ENCODE data around the gene PRDM11. TPM values are rescaled to one million over a fixed set of nuclear protein-coding genes. Genes with fewer than 3 reads are reported as not detected.

The PRDM11 gene
- total RNA-seq, 2 donors from 2014 or later, result 1.2 to 2.0 TPM

DNA sequence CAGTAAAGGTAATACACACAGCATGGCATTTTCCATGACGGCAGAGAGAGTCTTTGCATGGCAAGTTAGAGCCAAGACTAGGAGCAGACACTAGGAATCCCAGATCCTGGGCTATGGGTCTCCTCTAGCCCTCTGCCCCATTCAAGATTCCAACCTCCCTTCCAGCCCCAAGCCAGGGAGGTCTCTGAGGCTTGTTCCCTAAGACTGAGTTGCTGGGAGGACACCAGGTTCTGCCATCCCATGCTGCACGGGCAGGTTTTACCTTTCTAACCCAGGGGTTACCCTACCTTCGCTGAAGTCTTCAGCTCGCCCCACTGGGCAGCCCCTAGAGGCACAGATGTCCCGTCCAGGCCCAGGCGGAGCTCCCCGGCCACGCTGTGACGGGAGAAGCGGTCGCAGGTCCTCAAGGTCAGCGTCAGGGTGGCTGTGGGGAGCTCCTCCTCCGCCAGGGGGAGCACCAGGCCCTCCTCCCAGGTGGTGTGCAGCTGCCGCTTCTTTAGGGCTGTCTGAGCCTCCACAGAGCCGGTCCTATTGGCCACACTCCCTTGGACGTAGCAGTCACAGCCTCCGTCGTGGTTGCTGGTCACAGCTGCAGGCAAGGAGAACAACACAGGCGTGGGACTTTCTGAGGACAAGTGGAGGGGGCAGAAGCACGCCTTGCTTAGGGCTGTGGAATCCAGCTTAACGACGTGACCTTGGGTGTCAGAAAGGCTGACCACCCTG, 105.9 kb downstream of the PRDM11 start:
- peaks cover 17% of the 10 kb centered on the region for H3K27me3 Mint-ChIP-seq (ENCODE audit: low read depth)
- H3K36me3 Mint-ChIP-seq (ENCODE audit: insufficient read depth in 2 of 2), result no peaks in the 10 kb centered on the region
- no peaks in the 10 kb centered on the region for H3K9me3 Mint-ChIP-seq
- peak; percentile 38 to 42 for DNase-seq
- H3K27ac Mint-ChIP-seq, result no peak overlapping the region
- peak; percentile 43 to 54 for ATAC-seq (replicated peaks in 1 of 2)
- no peak overlapping the region for H3K4me3 Mint-ChIP-seq
- no peaks in the 10 kb centered on the region for H3K4me1 Mint-ChIP-seq (ENCODE audit: low read depth)

GRCh38 chr11:45252877-45253276, 106.4 kb downstream of the PRDM11 start:
- Mint-ChIP-seq H3K4me1 (ENCODE audit: low read depth) (no peaks in the 10 kb centered on the region), H3K9me3 (no peaks in the 10 kb centered on the region), H3K36me3 (ENCODE audit: insufficient read depth in 2 of 2) (no peaks in the 10 kb centered on the region), H3K27me3 (ENCODE audit: low read depth) (peaks cover 17% of the 10 kb centered on the region), H3K27ac (no peak overlapping the region), H3K4me3 (no peak overlapping the region)
- ATAC-seq (replicated peaks in 1 of 2) (no peak), DNase-seq (no peak)

DNA sequence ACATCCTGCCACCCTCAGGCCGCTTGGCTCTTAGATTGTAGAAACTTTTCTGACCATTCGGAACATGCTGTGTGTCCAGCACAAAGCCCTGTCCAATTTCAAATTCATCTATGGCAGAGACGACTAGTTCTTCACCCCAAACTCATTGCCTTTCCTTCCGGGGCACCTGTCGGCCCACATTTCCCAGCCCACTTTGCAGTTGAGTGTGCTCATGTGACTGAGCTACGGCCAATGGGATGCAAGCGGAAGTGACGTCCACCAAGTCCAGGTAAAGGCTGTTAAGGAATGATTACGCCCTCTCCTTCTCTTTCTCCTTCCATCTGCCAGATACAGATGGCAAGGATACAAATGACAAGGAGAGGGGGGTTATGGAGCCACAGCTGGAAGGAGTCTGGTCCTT, 107.2 kb downstream of the PRDM11 start:
- DNase-seq (no peak), ATAC-seq (replicated peaks in 1 of 2) (no peak)
- peaks cover 17% of the 10 kb centered on the region for H3K27me3 Mint-ChIP-seq (ENCODE audit: low read depth)
- no peaks in the 10 kb centered on the region for H3K4me1 Mint-ChIP-seq (ENCODE audit: low read depth)
- H3K27ac Mint-ChIP-seq, result no peak overlapping the region
- no peaks in the 10 kb centered on the region for H3K9me3 Mint-ChIP-seq
- H3K36me3 Mint-ChIP-seq (ENCODE audit: insufficient read depth in 2 of 2), result no peaks in the 10 kb centered on the region
- no peak overlapping the region for H3K4me3 Mint-ChIP-seq

- ATAC-seq (replicated peaks in 1 of 2), result no peak
- Mint-ChIP-seq H3K27ac (no peak overlapping the region), H3K9me3 (no peaks in the 10 kb centered on the region), H3K36me3 (ENCODE audit: insufficient read depth in 2 of 2) (no peaks in the 10 kb centered on the region), H3K27me3 (ENCODE audit: low read depth) (peaks cover 14% of the 10 kb centered on the region), H3K4me3 (no peak overlapping the region), H3K4me1 (ENCODE audit: low read depth) (no peaks in the 10 kb centered on the region)
- DNase-seq, result no peak
These were observed 107.6 kb downstream of the PRDM11 start for GRCh38 chr11:45254070-45254469.

GRCh38 chr11:45258982-45259530, 112.6 kb downstream of the PRDM11 start:
- Mint-ChIP-seq H3K4me3 (no peak overlapping the region), H3K27ac (no peak overlapping the region), H3K36me3 (ENCODE audit: insufficient read depth in 2 of 2) (no peaks in the 10 kb centered on the region), H3K27me3 (ENCODE audit: low read depth) (peaks cover 17% of the 10 kb centered on the region), H3K4me1 (ENCODE audit: low read depth) (no peaks in the 10 kb centered on the region), H3K9me3 (no peaks in the 10 kb centered on the region)
- ATAC-seq (replicated peaks in 1 of 2), result no peak
- DNase-seq, result no peak

DNA sequence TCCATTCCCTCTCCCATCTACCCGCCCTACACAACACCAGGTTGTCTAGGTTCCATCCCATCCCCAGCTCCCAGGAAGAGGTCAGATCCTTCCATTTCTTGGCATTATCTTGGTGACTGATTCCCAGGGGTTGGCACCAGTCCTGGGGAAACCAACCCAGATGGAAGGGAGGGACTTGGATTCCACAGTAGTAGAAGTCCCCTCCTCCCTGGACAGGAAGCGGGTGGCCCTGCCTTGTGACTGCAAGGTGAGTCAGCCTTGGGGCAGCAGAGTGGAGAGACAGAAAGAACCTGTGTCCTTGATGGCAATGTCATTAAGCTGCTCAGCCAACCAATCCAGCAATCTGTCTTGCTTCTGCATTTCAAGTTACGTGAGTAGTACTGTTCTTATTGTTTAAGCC, 113.2 kb downstream of the PRDM11 start:
- H3K27ac Mint-ChIP-seq, result no peak overlapping the region
- no peak overlapping the region for H3K4me3 Mint-ChIP-seq
- H3K4me1 Mint-ChIP-seq (ENCODE audit: low read depth), result no peaks in the 10 kb centered on the region
- ATAC-seq (replicated peaks in 1 of 2), result no peak
- no peak for DNase-seq
- peaks cover 17% of the 10 kb centered on the region for H3K27me3 Mint-ChIP-seq (ENCODE audit: low read depth)
- no peaks in the 10 kb centered on the region for H3K36me3 Mint-ChIP-seq (ENCODE audit: insufficient read depth in 2 of 2)
- H3K9me3 Mint-ChIP-seq, result no peaks in the 10 kb centered on the region

DNA sequence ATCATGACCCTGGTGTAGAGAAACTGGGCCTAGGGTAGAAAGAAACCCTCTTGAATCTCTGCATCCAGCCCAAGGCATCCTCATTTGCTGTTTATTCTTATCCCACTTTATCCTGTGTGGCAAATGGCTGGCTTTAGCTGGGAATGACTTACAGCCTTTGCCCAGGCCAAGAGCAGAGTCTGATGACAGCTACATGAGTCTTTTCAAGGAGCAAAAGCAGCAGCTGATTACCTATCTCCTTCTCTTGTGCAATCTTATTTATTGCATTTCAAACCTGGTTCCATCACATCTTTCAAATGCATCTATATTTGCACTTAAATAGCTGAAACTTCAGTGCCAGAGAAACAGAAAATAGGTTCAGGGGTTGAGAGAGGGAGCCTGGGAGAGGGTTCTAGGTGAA, 113.6 kb downstream of the PRDM11 start:
- Mint-ChIP-seq H3K9me3 (no peaks in the 10 kb centered on the region), H3K27me3 (ENCODE audit: low read depth) (peaks cover 17% of the 10 kb centered on the region), H3K4me3 (no peak overlapping the region), H3K4me1 (ENCODE audit: low read depth) (no peaks in the 10 kb centered on the region), H3K27ac (no peak overlapping the region), H3K36me3 (ENCODE audit: insufficient read depth in 2 of 2) (no peaks in the 10 kb centered on the region)
- DNase-seq, result no peak
- no peak for ATAC-seq (replicated peaks in 1 of 2)

- H3K4me3 Mint-ChIP-seq, result no peak overlapping the region
- H3K27ac Mint-ChIP-seq, result no peak overlapping the region
- no peak for DNase-seq
- no peaks in the 10 kb centered on the region for H3K9me3 Mint-ChIP-seq
- H3K36me3 Mint-ChIP-seq (ENCODE audit: insufficient read depth in 2 of 2), result no peaks in the 10 kb centered on the region
- no peak for ATAC-seq (replicated peaks in 1 of 2)
- no peaks in the 10 kb centered on the region for H3K4me1 Mint-ChIP-seq (ENCODE audit: low read depth)
- H3K27me3 Mint-ChIP-seq (ENCODE audit: low read depth), result peaks cover 8% of the 10 kb centered on the region
These were observed 116.5 kb downstream of the PRDM11 start for GRCh38 chr11:45262900-45263299.

- ATAC-seq (replicated peaks in 1 of 2), result no peak
- Mint-ChIP-seq H3K4me3 (no peak overlapping the region), H3K27ac (no peak overlapping the region), H3K27me3 (ENCODE audit: low read depth) (peaks cover 13% of the 10 kb centered on the region), H3K36me3 (ENCODE audit: insufficient read depth in 2 of 2) (no peaks in the 10 kb centered on the region), H3K9me3 (no peaks in the 10 kb centered on the region), H3K4me1 (ENCODE audit: low read depth) (no peaks in the 10 kb centered on the region)
- DNase-seq, result no peak
These were observed 117.3 kb downstream of the PRDM11 start for GRCh38 chr11:45263773-45264172.

GRCh38 chr11:45264839-45265515, 118.5 kb downstream of the PRDM11 start:
- H3K4me1 Mint-ChIP-seq (ENCODE audit: low read depth), result no peaks in the 10 kb centered on the region
- H3K9me3 Mint-ChIP-seq, result no peaks in the 10 kb centered on the region
- ATAC-seq (replicated peaks in 1 of 2), result no peak
- no peak for DNase-seq
- peaks cover 18% of the 10 kb centered on the region for H3K27me3 Mint-ChIP-seq (ENCODE audit: low read depth)
- no peak overlapping the region for H3K27ac Mint-ChIP-seq
- no peaks in the 10 kb centered on the region for H3K36me3 Mint-ChIP-seq (ENCODE audit: insufficient read depth in 2 of 2)
- H3K4me3 Mint-ChIP-seq, result no peak overlapping the region

DNA sequence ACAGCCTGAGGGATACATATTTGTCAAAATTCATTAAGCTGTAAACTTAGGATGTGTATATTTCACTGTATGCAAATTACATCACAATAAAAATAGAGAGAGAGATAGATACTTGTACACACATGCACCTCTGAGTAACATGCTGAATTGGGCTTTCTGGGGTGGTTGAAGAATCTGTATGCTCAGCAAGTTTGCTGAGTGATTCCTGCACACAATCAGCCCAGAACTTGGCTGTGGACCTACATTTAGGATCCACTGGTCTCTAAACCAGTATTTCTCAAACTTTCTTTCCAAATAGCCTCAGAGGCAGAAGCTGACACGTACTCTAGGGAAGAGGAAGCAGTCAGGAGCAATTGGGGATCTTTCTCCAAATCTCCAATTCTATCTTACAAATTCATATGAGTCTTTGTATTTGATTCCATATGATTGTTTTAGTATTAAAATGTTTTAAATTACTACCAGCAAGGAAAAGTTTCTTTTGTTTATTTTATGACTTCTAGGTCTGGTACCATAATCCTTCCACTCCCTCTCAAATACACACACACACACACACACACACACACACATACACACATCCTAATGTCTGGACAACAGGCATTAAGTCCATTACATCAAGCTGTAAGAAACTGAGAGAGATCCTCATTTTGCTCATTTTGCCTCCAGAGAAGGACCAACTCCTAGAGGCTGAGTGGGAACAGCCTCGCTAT, 119.7 kb downstream of the PRDM11 start:
- Mint-ChIP-seq H3K4me1 (ENCODE audit: low read depth) (no peaks in the 10 kb centered on the region), H3K36me3 (ENCODE audit: insufficient read depth in 2 of 2) (peaks cover 0 to 1% of the 10 kb centered on the region in 2 donors), H3K27ac (no peak overlapping the region), H3K9me3 (no peaks in the 10 kb centered on the region), H3K4me3 (no peak overlapping the region), H3K27me3 (ENCODE audit: low read depth) (peaks cover 19% of the 10 kb centered on the region)
- ATAC-seq (replicated peaks in 1 of 2) (no peak), DNase-seq (no peak)

GRCh38 chr11:45266676-45267020, 120.2 kb downstream of the PRDM11 start:
- Mint-ChIP-seq H3K4me1 (ENCODE audit: low read depth) (no peaks in the 10 kb centered on the region), H3K4me3 (no peak overlapping the region), H3K36me3 (ENCODE audit: insufficient read depth in 2 of 2) (peaks cover 0 to 2% of the 10 kb centered on the region in 2 donors), H3K27me3 (ENCODE audit: low read depth) (peaks cover 24% of the 10 kb centered on the region), H3K27ac (no peak overlapping the region), H3K9me3 (peaks cover 0 to 2% of the 10 kb centered on the region in 2 donors)
- DNase-seq (no peak), ATAC-seq (replicated peaks in 1 of 2) (no peak)

GRCh38 chr11:45267052-45267451, 120.6 kb downstream of the PRDM11 start:
- Mint-ChIP-seq H3K4me3 (no peak overlapping the region), H3K4me1 (ENCODE audit: low read depth) (no peaks in the 10 kb centered on the region), H3K27ac (no peak overlapping the region), H3K36me3 (ENCODE audit: insufficient read depth in 2 of 2) (peaks cover 0 to 2% of the 10 kb centered on the region in 2 donors), H3K27me3 (ENCODE audit: low read depth) (peaks cover 27% of the 10 kb centered on the region), H3K9me3 (peaks cover 0 to 2% of the 10 kb centered on the region in 2 donors)
- DNase-seq, result peak; percentile 27 to 46
- no peak for ATAC-seq (replicated peaks in 1 of 2)
